GM21423 (cell line): Measurements from ENCODE around the gene TEKT5.
"Not testable (repeated sequence)": the region's sequence is repeated elsewhere in the genome, so short reads cannot be mapped to it uniquely, and the experiment has no call there.

ENCODE experiments used
- ATAC-seq: cut with Tn5 transposase; IDR thresholded peaks from one replicate; pipeline ENCODE4 v1.9.1; 2021; ENCODE audit warnings: mild to moderate bottlenecking, moderate library complexity; ENCODE audit not compliant: unreplicated experiment

TEKT5 gene

DNA sequence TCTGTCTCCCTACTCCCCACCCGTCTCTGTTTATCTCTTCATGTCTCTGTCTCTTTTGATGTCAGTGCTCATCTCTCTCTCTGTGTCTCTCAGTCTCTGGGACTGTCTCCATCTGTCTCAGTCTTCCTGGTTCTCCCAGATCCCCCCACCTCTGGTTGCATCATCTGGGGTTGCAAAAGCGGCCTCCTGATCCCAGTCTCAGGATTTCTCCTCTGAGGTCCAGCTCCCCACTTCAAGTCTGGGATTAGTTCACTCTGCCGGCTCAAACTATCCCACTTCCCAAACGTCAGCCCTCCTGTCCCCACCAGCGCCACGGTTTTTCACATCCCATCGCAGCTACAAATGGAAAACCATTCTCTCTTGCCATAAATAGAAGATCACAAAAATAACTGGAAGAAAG is 9.0 kb downstream of the TEKT5 start:
- no peak for ATAC-seq

DNA sequence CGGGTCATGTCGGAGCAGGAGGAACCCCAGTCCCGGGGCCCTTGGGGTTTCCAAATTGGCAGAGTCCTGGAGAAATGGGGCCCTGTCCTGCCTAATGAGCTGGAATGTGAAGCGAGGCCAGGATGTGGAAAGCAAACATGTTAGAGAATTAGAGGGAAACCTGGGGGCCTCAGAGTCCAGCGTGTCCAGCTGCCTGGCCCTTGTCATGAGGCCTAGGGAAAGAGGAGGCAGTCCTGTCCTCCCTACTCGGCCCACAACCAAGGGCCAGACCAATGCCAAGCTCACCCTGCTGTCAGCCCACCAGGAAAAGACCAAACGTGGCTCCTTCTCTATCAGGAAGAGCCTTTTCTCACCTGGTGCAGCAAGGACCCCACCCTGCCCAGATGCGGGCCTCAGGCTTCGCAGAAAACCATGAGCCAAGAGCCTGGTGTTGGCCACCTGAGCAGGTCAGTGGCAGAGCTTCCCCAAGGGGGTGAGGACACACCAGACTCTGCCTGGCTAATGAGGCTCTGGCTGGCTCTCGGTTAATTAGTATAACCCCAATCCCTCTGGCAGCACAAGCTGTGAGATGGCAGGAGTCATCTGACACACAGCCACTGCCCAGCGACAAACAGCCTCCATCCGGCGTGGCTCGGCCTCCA is 10.1 kb downstream of the TEKT5 start:
- ATAC-seq, result no peak

DNA sequence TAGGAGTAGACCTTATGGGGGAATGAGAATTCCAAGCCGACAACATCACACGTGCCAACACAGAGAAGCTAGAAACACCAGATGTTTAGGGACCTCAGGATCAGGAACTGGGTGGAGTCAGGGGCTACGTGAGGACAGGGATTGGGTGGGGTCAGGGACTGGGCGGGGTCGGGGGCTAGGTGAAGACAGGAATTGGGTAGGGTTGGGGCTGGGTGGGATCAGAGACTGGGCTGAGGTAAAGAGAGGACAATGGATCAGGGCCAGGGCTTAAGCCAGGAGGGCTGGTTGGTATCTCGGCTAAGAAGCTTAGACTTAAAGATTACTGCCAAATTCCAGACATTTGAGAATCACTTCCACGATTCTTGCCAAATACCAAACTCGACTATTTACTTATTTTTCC is 11.6 kb downstream of the TEKT5 start:
- no peak for ATAC-seq

DNA sequence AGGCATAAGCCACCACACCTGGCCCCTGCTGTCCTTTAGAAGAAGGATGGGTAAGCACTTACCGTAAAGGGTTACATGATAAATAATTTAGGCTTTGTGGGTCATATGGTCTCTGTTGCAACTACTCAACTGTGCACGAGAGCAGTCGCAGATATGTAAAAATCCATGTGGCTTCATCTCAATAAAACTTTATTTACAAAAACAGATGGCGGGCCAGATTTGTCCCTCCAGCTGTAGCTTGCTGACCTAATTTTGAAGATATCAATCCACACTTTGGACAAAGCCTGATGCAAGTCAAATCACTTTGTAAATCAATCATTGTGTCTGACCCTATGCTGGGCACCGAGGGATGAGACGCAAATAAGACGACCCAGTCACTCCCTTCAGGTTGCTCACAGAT is 12.1 kb downstream of the TEKT5 start:
- no peak for ATAC-seq

- ATAC-seq, result no peak
These were observed 13.1 kb downstream of the TEKT5 start for GRCh38 chr16:10681310-10682308.

DNA sequence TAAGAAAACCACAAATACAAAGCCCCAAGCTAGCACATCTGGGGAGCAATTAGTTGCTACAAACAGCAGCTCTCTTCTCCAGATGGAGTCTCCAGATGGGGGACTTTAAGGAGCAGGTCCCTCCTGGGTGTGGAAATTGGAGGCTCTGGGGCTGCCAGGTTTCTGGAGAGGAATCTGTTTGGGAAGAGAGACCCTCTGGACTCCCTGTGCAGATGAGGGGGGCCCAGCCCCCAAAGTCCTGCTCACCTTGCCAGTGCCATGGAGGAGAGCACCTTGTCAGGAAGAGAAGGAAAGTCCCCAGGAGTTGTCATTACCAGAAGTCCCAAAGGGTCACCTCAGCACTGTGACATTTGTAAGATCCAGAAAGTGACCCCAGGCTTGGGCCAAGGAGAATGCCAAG is 14.8 kb downstream of the TEKT5 start:
- ATAC-seq, result no peak

GRCh38 chr16:10679441-10679840 is 15.3 kb downstream of the TEKT5 start:
- ATAC-seq, result not testable (repeated sequence)

DNA sequence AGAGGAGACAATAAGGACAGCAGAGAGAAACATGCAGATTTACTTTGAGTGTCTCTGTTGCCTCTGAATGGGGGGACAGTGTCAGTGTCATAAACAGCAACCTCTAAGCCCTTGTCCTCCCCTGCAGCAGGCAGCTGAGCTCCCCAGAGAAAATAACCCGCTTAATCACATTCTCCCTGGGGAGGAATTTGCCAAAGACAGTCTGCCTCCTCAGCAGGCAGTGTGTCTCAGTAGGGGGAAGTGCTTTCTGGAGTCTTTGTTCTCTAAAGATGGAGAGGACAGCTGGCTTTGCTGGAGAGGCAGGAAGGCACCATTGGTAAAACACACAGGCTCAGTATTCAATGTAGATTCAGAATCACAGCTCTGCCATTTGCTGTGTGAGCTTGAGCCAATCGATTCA is 16.1 kb downstream of the TEKT5 start:
- no peak for ATAC-seq

DNA sequence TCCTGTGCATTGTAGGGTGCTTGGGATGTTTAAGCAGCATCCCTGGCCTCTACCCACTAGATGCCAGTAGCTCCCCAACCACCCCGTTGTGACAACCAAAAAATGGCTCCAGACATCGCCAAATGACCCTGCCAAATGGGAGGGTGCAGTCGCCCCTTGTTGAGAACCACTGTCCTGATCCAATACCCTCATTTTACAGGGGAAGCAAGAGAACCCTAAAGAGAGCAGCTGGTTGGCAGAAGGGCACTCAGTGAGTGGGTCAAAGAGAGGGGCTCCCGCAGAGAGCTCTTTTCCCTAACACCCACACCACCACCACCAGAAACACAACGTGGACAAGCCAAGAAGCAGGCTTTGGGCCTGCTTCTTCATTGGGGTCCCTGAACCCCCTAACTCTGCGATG is 18.4 kb downstream of the TEKT5 start:
- no peak for ATAC-seq

DNA sequence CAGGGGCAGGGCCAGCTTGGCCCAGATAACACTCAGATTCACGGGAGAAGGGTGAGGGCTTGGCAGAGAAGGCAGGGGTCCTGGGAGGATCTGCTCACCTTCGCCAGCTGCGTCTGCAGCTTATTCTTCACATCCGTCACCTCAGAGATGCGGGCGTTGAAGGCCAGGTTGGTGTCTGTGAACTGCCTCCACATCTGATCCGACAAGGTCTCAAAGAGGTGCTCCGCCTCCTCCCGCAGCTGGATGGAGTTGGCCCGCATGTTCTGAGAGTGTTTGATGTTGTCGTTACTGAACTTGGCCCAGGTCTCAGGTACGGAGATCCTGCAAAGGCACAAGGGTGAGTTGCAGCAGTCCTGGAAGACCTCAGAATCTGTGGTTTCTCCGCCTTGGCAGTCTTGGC is 18.9 kb downstream of the TEKT5 start:
- no peak for ATAC-seq

DNA sequence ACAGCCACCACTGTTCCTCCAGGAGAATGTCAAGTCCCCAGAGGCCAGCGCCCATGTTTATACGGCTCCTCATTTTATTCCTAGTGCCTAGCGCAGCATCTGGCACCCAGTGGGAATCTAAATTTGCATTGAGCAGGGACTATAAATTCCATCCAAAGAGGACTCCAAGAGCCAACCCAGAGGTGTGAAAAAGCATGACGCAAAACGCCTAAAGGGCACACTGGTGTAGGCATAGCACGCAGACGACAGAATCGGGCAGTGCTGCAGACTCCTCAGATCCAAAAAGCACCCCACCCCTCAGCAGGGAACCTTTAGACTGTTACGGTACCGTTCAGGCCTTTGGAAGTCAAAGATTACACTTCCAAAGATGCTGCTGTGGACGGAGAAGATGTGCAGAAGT is 19.5 kb downstream of the TEKT5 start:
- ATAC-seq, result no peak

GRCh38 chr16:10671729-10672128 is 23.0 kb downstream of the TEKT5 start:
- ATAC-seq, result no peak

DNA sequence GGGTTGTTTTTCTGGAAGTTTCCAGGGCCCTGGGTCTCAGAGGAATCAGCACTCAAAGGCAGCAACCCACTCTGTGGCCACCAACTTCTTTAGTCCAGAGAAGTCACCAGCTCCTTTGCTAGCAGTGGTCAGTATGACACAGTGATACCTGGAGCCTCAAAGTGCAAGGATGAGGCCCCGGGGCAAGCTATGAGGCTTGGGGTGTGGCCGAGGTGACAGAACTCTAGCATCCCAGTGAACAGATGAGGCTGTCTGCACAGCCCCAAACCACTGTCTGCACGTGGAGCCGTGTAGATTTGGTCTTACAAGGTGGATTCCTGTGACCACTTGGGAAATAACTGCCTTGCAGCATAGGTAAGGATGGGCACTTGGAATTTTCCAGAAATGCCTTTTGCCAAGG is 24.9 kb downstream of the TEKT5 start:
- no peak for ATAC-seq

DNA sequence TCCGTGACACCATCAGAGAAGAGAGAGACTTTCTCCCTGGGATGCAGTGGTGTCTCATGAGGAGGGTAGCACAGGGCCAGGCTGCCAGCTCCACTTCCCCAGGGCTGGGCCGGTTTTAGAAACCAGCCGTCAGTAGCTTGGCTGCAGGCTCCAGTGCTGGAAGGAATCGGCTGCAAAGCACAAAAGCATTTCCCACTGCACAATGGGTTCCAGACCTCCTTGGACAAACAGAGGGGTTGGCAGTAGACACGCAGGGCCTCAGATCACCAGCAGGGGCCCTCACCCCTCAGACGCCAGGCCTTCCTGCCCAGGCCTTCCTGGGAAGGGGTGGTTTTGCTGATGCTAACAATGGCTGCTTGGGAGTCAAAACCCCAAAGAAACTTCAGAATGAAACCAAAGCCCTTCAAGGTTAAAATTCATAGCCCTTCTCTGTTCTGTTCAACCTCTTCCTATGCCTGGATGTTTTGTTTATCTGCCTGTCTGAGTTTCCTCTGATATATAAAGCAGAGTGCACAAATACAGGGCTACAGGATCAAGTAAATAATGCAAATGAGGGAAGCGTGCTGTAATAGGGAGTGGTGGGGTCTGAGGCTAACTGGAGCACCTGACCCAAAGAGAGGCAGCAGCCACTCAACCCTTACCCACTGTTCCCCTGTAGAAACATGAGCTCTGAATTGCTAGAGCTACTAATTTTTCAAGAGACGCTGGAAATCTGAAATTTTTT is 26.2 kb downstream of the TEKT5 start:
- no peak for ATAC-seq

DNA sequence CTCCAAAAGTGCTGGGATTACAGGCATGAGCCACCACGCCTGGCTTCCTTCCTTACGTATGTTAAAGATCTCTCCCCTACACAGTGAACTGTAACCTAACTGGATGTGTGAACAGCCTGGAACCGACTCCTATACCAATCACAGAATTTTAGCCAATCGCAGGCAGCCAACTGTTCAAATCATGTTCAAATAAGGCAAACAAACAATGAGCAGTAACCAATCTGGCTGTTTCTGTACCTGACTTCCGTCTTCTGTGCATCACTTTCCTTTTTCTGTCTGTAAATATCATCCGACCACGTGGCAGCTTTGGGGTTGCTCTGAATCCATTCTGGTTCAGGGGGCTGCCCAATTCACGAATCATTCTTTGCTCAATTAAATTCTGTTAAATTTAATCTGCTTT is 27.5 kb downstream of the TEKT5 start:
- ATAC-seq, result no peak

- no peak for ATAC-seq
These were observed 28.4 kb downstream of the TEKT5 start for GRCh38 chr16:10666291-10666690.

- ATAC-seq, result no peak
These were observed 29.6 kb downstream of the TEKT5 start for GRCh38 chr16:10665166-10665565.

- no peak for ATAC-seq
These were observed 30.0 kb downstream of the TEKT5 start for GRCh38 chr16:10664720-10665126.

GRCh38 chr16:10663744-10664143 is 31.0 kb downstream of the TEKT5 start:
- ATAC-seq, result no peak

GRCh38 chr16:10663146-10663545 is 31.6 kb downstream of the TEKT5 start:
- no peak for ATAC-seq

DNA sequence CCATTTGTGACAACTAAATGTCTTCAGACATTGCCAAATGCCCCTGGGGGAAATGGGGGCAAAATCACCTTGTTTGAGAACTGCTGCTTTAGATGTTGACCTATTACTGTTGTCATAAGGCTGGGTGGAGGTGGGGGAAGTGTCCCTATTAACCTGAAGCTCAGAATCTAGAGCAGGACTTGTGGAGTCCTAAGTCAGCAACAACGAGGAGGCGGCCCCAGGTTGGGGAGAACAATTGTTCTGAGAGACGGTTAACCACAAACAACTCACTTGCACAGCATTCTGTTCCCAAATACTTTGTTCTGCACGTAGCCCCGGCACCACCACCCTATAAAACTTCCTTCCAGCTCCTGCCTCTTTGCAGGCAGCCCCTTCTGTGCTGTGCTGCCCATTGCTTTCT is 32.5 kb downstream of the TEKT5 start:
- no peak for ATAC-seq

- ATAC-seq, result no peak
These were observed 33.0 kb downstream of the TEKT5 start for GRCh38 chr16:10661737-10662136.
